ENCODE results near the gene TICAM2.

The TICAM2 gene

GRCh38 chr5:115561176-115561575 lies 41.1 kb downstream of the TICAM2 start:
- no peak for DNase-seq

DNA sequence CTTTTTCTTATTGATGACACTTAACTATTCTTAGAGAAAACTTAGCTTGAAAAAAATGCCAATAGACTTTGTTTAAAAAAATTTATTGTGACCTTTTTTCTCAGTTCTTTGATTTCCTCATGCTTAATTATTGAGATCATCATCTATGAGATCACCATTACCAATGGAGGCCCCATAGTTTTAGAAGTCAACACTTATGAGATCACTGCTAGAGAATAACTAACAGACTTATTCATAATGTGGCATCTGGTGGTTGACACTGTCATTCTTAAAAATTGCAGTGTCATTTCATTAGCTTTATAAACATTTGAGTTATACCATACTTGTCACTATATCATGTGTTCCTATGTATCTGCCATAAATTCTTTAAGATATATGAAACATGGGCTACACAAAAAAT lies 42.8 kb downstream of the TICAM2 start:
- DNase-seq = peak; percentile 85

DNA sequence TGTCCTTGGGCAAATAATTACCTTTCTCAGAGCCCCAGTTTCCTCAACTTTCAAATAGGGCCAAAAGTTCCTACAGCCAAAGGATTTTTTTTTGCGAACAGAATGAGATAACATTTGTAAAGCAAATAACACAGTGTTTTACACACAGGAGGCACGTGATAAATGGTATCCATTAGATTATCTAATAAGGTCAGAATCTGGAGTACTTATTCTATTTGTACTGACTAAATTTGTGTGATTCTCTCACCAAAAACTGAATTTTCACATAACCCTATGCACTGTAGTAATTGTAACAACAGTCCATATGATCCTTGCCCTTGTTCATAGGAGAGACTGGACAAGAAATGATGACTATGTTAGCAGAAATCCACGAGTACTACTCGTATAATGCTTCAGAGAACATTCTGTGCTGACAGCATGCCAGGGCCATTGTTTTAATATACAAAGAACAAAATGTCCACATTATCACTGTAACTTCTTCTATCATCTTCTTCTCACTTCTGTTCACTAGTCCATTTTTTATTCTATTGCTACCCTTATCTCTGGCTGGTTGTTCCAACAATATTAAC lies 43.8 kb downstream of the TICAM2 start:
- no peak for DNase-seq

DNA sequence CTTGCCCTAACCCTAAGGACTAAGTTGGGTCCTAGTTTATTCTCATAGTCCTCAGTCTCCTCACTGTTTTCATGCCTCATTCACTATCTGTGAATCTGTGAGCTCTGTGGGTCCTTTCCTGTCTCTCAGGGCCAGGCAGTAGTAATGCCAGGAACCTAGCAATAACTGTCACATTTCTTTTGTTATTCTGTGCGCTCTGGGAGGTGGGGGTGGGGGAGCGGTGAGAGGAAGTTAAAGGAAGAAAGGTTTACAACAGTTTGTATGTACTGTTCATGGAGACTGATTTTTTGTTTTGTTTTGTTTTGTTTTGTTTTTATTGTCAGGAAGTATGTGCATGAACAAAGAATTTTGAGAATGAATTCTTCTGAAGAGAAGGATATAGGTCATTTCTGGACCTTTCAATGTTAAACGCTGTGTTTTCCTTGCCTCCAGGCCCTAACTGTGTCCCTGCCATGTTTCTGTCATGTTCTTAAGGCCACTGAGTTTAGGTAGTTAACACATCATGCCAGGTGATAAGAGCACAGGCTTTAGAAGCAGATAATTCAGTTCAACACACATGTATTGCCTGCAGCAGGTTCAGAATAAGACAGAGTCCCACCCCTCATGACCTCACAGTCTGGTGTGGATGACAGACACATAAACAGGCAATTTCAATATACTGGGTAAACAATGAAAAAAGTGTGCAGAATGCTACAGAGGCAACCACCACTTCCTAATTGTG lies 44.5 kb downstream of the TICAM2 start:
- DNase-seq = no peak

- DNase-seq = no peak
Measured at GRCh38 chr5:115556276-115556675, 46.0 kb downstream of the TICAM2 start.

DNA sequence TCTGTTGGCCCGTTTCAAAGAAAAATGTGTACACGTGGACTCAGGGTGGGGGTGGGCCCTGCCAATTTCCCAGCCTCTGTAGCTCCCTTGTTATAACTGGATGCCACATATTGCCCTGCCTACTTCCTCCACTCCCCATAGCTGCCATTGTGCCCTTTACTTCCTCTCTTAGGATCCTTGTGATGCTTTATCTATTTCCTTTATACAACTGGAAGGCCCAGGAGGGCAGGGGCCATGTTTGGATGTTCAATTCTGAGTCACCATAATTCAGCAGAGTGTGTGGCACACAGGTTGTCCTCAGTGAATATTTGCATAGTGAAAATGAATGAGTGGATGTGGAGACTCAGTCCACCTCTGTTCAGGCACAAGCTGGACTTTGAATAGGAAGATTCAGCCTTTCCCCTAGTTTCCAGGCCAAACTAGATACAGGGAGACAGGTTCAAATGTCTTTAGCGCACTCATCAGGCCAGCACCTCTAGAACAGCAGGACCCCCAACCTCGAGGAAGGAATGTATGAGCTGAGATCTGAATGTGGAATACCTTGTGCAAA lies 47.1 kb downstream of the TICAM2 start:
- DNase-seq = no peak

DNA sequence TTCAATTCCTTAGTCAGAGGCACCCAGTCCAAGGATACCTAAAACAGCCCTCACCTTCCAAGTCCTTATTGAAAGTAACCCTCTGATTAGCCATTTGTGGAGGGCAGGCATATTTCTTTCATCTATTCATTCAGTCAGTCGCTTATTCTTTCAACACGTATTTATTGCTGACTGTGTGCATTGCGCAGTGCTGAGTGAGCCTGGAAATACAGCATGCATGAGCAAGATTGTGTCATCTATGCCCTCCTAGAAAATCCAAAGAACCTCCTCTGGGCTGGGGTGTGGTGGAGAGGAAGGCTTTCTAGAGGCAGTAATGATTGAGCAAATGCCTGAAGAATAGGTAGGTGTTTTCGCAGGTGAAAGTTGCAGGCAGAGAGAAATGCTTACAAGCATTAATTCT lies 49.2 kb downstream of the TICAM2 start:
- DNase-seq = no peak

GRCh38 chr5:115551415-115551814 lies 50.9 kb downstream of the TICAM2 start:
- peak; percentile 40 for DNase-seq

GRCh38 chr5:115549154-115549553 lies 53.1 kb downstream of the TICAM2 start:
- peak; percentile 34 for DNase-seq

DNA sequence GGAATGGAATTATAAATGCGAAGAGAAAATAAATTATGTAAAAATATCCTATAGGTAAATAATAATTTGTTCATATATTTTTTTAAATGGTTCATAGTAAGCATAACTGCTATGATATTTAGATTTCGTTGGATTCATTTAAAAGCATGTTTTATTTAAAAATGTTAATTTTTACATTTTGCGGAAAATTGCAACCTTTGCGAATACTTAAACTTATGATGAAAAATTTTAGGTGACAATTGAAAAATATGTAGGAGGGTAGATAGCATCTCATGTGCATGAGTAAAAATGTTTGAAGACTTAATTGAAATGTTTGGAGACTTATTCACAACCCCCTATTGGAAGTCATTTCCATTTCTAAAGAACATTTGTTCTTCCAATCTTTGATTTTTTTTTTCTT lies 53.6 kb downstream of the TICAM2 start:
- DNase-seq = no peak

GRCh38 chr5:115545351-115545882 lies 56.9 kb downstream of the TICAM2 start:
- DNase-seq = no peak

DNA sequence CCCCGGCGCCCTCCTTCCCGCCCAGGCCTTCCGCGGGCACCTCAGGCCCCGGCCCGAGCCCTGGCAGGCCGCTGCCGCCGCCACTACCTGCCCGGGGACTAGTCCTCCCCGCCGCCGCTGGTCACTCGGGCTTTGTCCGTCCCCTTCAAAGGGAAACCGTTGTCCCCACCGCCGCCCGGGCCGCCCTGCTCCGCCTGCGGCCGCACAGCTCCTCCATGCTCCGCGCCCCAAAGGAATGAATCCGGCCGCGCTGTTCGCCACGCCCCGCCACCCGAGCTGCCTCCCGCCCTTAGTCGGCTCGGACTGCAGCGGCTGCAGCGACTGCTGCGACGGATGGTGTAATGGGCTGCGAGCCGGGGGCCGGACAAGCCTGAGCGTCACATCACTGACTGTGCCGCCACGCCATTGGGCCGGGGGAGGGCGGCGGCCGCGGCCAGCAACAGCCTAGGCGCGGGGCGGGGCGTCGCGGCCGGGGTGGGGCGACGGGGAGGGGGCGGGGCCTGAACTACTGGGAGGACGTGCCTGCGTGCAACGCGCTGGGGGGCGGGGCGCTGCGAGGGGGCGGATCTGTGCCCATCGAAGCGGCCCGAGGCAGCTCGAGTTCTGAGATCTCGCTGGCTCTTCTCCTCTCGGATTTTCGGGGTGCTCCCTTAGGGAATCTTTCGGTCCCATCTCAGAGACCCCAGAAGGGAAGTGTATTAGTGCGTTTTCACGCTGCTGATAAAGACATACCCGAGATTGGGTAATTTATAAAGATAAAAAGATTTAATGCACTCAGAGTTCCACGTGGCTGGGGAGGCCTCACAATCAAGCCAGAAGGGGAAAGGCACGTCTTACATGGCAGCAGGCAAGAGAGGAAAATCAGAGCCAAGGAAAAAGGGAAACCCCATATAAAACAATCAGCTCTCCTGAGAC lies 57.6 kb downstream of the TICAM2 start, which contains the start of gene FEM1C:
TSS of gene FEM1C (minus strand) at position 340 of the 915 bp plus-strand sequence. CDS start 1,282 bp downstream, outside the sequence.
- peak; percentile 99 for DNase-seq

DNA sequence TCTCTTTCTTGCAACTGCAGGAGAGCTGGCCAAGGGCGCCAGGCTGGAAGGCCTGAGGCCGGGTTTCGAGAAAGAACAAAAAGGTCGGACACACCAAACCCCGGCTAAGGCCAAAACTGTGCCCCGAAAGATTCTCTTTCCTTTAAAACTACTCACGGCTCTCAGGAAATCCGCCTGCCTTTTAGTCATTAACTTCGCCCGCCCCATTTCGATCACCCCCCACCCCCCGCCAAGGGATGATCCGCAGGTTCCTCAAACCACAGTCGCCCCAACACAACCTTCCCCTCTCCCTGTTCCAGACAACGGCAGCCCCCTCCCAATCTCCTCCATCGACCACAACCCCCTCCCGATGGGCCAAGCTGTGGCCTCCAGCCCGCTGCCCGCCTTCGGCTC lies 58.2 kb downstream of the TICAM2 start:
- DNase-seq = peak; percentile 57

DNA sequence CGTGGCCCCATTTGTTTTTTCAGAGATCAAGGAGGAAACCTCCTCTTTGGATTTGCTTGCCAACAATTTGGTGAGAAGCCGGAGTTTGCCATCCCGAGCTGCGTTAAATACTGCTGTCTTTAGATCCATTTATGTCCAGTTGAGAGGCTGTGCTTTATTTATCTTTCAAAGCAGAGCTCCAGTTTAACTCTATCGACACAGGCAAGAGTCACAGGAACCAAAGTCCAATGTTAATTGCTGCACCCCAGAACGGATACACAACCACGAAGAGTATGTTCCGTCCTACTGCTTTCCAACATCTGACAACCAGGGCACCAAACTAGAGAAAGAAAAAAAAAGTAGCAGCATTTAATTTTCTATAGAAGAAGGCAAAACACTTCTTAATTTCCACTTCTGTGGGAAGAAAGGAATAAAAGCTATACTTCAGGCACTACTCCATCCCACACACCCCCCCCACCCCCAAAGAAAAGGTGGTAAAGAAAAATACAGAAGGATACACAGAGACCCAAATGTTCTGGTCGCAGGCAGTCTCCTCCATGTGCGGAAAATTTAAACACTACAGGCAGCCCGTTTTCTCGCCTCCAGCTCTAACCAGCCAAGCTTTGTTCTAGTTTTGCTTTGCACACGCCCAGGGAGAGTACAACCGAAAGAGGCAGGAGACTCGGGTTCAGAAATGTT lies 58.8 kb downstream of the TICAM2 start:
- no peak for DNase-seq

DNA sequence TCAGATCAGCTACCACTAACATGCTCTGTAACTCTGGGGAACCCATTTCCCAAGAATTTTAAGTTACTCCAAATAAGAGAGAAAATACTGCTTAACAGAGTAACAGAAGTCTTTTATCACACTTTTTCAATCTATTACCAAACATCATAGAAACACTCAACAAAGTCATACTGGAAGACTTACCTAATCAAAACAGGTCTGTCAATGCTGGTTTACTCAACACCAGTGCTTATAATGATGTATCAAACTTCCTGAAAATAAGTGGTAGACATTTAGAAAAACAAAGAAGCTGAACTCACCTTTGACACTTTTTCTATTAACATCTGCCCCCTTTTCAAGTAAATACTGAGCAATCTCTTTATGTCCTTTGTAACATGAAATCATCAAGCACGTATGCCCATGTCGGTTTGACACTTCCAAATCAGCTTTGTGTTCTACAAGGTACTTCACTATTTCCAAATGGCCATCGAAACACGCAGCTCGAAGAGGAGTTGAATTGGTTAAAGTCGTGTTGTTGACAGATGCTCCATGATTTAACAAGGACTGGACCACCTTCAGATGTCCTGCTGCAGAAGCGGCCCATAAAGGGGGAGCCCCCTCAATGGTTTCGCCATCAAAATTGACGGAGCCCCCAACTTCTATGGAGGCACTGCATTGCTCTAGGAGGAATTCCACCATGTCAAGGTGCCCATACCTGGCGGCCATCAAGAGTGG lies 59.5 kb downstream of the TICAM2 start:
- DNase-seq = no peak

DNA sequence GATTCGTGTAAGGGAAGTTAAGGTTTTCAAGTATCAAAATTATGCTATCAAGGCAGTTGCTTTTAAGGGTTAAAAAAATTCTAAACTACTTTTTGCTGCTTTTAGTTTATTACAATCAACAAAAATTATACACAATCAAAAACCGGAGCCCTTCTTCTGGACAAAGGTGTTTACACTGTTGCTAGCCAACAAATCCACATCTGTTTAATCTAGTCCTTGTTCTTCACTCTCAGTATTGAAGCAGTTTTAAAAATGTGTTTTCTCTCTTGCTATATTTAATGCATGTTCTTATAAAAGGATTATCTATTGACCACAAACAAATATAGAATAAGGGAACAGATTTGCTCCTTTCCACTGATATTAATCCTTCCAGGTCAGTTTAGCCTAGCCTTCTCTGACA lies 60.2 kb downstream of the TICAM2 start:
- no peak for DNase-seq

GRCh38 chr5:115541611-115542010 lies 60.7 kb downstream of the TICAM2 start:
- no peak for DNase-seq

GRCh38 chr5:115535479-115536035 lies 66.7 kb downstream of the TICAM2 start:
- no peak for DNase-seq

DNA sequence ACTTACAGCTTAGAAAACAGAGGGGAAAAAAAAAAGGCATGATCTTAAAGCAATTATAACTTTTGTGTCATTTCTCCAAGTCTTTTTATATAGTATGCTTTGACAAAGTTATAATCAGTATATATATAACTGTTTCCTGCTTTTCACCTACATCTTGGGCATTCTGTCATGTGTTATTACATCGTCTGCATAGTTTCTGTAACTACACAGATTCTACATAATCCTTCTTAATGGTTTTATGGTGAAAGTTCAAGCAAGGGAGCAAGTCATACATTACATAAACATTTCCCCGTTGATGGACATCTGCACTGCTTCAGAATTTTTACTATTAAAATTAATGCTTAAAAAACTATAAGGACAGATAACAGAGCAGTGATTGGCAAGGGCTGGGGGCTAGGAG lies 69.8 kb downstream of the TICAM2 start:
- DNase-seq = peak; percentile 19

DNA sequence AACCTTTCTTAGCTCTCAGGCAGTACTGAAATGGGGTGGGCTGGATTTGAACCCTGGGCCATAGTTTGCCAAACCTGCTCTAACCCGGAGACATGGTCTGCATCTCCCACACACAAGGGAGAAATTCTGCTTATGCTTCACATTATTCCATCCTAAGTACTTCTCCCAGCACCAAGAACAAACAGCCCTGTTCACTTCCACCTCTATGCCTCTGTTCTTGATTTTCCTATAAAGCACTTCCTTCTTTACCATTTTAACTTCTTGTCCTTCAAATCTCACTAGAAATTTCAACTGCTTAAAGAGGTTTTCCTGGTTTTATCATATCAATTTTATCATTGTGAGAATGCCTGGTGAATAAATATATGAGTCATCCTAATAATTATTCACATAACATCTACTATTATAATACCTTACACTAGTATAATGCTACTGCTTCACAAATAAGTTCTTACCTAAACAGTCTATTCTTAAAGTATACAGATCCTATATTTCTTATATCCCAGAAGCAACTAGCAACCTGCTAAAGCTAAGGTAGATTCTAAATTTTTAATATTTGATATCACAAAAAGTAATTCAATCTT lies 70.4 kb downstream of the TICAM2 start:
- no peak for DNase-seq

GRCh38 chr5:115531380-115531779 lies 70.9 kb downstream of the TICAM2 start:
- no peak for DNase-seq

Measured in fibroblast of skin of right biceps (primary cell).